ENCODE results near the gene AIF1L. TPM values are rescaled to one million over a fixed set of nuclear protein-coding genes. Genes with fewer than 3 reads are reported as not detected.

The AIF1L gene
- total and polyA plus RNA-seq, 2 of the 4 experiments (the other 2 are of a cell fraction) = 0.18 to 0.19 TPM

- no peak for TF ChIP-seq RFX5 (IDR thresholded peaks at IDR 0.05; ENCODE audit: low read depth, low read length)
Measured at GRCh38 chr9:131125288-131126058, 29.1 kb downstream of the AIF1L start, which contains the start of gene NUP214 (continued).

DNA sequence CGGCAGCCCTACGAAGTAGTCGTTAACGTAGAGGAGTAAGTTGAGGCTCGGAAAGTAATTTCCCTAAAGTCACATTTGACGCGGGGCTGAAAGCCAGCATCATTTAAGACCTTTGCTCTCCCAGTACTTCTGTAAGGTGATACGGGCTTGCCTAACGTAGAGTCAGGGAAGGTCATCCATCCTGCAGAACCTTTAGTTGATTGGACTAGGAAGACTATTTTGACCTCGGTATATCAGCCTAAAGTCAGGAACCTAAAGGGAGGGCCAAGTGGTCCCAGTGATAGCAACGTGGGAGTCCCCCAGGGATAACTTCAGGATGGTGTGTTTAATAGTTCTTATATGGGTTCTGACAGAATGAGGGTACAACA lies 29.7 kb downstream of the AIF1L start:
- ATAC-seq (ENCODE audit: low read depth) = no peak
- peak overlapping the region; percentile 73 for H3K4ac ChIP-seq (ENCODE audit: low read depth, low read length)
- H3K18ac ChIP-seq (ENCODE audit: low read depth, low read length) = no peak overlapping the region
- in situ Hi-C loops (cut with MboI; ENCODE audit: low sequenced_read_pairs) = loop anchor here (25.0 kb wide), 1 partner anchor 1211 kb away; no protein-coding TSS in a partner anchor
- H3K27me3 ChIP-seq (ENCODE audit: control insufficient read depth, insufficient read depth, low read length) = no peaks in the 10 kb centered on the region
- peak overlapping the region; percentile 89 for H3K9ac ChIP-seq (ENCODE audit: low read depth, low read length)
- BruUV-seq (replicated peaks) = no TSS peak
- H4K8ac ChIP-seq (ENCODE audit: low read depth in 2 of 2, low read length in 2 of 2) = peak overlapping the region; percentile 59 to 94
- H2BK5ac ChIP-seq (ENCODE audit: low read depth, low read length, poor library complexity, severe bottlenecking) = peak overlapping the region; percentile 63
- H3K9me3 ChIP-seq (ENCODE audit: control insufficient read depth, insufficient read depth, low read length) = no peaks in the 10 kb centered on the region
- intact Hi-C loops (cut with micrococcal nuclease) = loop anchor here (5.0 kb wide), 1 partner anchor 41 kb away; no protein-coding TSS in a partner anchor
- no peak overlapping the region for H2BK120ac ChIP-seq (ENCODE audit: low read depth, low read length)
- CTCF ChIA-PET = interaction anchor here (1.4 kb wide), 1 partner anchor 210 kb away, joined by 3 read pairs; no protein-coding TSS in a partner anchor
- peak overlapping the region; percentile 37 for H2AK5ac ChIP-seq (ENCODE audit: low read depth, low read length)
- H3K4me1 ChIP-seq (ENCODE audit: control insufficient read depth, insufficient read depth, low read length) = no peaks in the 10 kb centered on the region
- H2BK15ac ChIP-seq (ENCODE audit: low read depth, low read length) = no peak overlapping the region
- no peaks in the 10 kb centered on the region for H3K9me1 ChIP-seq (ENCODE audit: insufficient read depth, low read length)
- peak overlapping the region; percentile 65 for H3K14ac ChIP-seq (replicated peaks; ENCODE audit: low read depth, low read length)
- H4K20me1 ChIP-seq (ENCODE audit: insufficient read depth, low read length) = no peaks in the 10 kb centered on the region
- no CpG with 5 or more reads among the region's 11 CpGs for WGBS, 2 experiments (ENCODE audit: extremely low coverage in 2 of 2, insufficient read length in 1 of 2)
- H3K79me1 ChIP-seq (ENCODE audit: low read depth in 1 of 2, low read length in 2 of 2) = peaks cover 6 to 35% of the 10 kb centered on the region in 2 experiments
- peak overlapping the region; percentile 100 for H3K4me2 ChIP-seq (ENCODE audit: low read depth, low read length)
- H2BK20ac ChIP-seq (ENCODE audit: low read depth, low read length) = no peak overlapping the region
- peak overlapping the region; percentile 74 for H3K23ac ChIP-seq (ENCODE audit: low read depth, low read length)
- peaks cover 8% of the 10 kb centered on the region; the same call in 1 of the 2 replicates for H3K36me3 ChIP-seq (ENCODE audit: control insufficient read depth, insufficient read depth, low read length)
- H2AFZ ChIP-seq (replicated peaks; ENCODE audit: low read length, poor library complexity) = peak overlapping the region; percentile 93
- dilution Hi-C loops (cut with HindIII; ENCODE audit: low sequenced_read_pairs, unreplicated experiment) = no loop called here
- H4K5ac ChIP-seq (ENCODE audit: low read depth, low read length) = peak overlapping the region; percentile 77
- POLR2A ChIA-PET (ENCODE audit: unreplicated experiment) = no interaction called here
- H2AK9ac ChIP-seq (replicated peaks; ENCODE audit: low read depth, low read length, poor library complexity) = peak overlapping the region; percentile 75
- peak overlapping the region; percentile 76 for H3K27ac ChIP-seq (ENCODE audit: insufficient read depth, low read length)
- H3K4me3 ChIP-seq (ENCODE audit: insufficient read depth, low read depth, low read length) = peak overlapping the region; percentile 85
- no peak for DNase-seq
- H3K56ac ChIP-seq (ENCODE audit: extremely low read depth, insufficient read depth, low read length) = peak overlapping the region; percentile 51
- H4K91ac ChIP-seq (ENCODE audit: insufficient read depth, low read depth, low read length) = peak overlapping the region; percentile 70; the same call in 1 of the 2 replicates
- TF ChIP-seq MAFK (IDR thresholded peaks at IDR 0.05; ENCODE audit: low read depth, low read length) = no peak
- no peak for TF ChIP-seq SMC3 (IDR thresholded peaks at IDR 0.05; ENCODE audit: low read depth, low read length)
- no peak for TF ChIP-seq FOS (IDR thresholded peaks at IDR 0.05; ENCODE audit: low read depth, low read length)
- TF ChIP-seq MAZ (IDR thresholded peaks at IDR 0.05; ENCODE audit: borderline replicate concordance, low read depth, low read length) = no peak
- TF ChIP-seq CHD1 (IDR thresholded peaks at IDR 0.05; ENCODE audit: low read depth, low read length) = no peak
- TF ChIP-seq BHLHE40 (IDR thresholded peaks at IDR 0.05; ENCODE audit: low read depth, low read length) = no peak
- TF ChIP-seq MXI1 (IDR thresholded peaks at IDR 0.05; ENCODE audit: borderline replicate concordance, low read depth, low read length) = no peak
- TF ChIP-seq, protein P1, sequence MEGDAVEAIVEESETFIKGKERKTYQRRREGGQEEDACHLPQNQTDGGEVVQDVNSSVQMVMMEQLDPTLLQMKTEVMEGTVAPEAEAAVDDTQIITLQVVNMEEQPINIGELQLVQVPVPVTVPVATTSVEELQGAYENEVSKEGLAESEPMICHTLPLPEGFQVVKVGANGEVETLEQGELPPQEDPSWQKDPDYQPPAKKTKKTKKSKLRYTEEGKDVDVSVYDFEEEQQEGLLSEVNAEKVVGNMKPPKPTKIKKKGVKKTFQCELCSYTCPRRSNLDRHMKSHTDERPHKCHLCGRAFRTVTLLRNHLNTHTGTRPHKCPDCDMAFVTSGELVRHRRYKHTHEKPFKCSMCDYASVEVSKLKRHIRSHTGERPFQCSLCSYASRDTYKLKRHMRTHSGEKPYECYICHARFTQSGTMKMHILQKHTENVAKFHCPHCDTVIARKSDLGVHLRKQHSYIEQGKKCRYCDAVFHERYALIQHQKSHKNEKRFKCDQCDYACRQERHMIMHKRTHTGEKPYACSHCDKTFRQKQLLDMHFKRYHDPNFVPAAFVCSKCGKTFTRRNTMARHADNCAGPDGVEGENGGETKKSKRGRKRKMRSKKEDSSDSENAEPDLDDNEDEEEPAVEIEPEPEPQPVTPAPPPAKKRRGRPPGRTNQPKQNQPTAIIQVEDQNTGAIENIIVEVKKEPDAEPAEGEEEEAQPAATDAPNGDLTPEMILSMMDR (conservative IDR thresholded peaks at IDR 0.05; ENCODE audit: low read depth, low read length) = no peak
- TF ChIP-seq RFX5 (IDR thresholded peaks at IDR 0.05; ENCODE audit: low read depth, low read length) = no peak
- TF ChIP-seq, protein P2, sequence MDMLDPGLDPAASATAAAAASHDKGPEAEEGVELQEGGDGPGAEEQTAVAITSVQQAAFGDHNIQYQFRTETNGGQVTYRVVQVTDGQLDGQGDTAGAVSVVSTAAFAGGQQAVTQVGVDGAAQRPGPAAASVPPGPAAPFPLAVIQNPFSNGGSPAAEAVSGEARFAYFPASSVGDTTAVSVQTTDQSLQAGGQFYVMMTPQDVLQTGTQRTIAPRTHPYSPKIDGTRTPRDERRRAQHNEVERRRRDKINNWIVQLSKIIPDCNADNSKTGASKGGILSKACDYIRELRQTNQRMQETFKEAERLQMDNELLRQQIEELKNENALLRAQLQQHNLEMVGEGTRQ (IDR thresholded peaks at IDR 0.05; ENCODE audit: low read depth, low read length) = no peak
- TF ChIP-seq, protein P3, sequence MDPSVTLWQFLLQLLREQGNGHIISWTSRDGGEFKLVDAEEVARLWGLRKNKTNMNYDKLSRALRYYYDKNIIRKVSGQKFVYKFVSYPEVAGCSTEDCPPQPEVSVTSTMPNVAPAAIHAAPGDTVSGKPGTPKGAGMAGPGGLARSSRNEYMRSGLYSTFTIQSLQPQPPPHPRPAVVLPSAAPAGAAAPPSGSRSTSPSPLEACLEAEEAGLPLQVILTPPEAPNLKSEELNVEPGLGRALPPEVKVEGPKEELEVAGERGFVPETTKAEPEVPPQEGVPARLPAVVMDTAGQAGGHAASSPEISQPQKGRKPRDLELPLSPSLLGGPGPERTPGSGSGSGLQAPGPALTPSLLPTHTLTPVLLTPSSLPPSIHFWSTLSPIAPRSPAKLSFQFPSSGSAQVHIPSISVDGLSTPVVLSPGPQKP (IDR thresholded peaks at IDR 0.05; ENCODE audit: borderline replicate concordance, low read depth, low read length) = no peak

Data from IMR-90 (cell line).